ENCODE results near the gene TMEM89.

DNA sequence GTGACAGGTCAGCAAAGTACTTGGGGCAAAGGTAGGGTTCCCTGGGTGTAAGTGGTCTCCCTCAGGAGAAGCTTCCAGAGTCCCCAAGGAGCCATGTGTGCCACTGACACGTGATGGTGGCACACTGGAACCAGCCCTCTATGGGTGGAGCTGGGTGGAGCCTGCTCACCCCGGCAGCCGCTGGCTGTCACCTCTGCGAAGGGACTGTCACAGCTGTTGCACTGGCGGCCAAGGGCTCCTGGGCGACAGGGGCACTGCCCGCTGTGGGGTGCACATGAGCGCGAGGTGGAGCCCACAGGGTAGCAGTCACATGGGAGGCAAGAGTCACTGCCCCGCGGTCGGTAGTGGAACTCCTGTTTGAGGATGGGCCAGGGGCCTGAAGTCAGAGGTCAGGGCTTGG is 29.2 kb upstream of the TMEM89 start:
- TF ChIP-seq, protein P1, sequence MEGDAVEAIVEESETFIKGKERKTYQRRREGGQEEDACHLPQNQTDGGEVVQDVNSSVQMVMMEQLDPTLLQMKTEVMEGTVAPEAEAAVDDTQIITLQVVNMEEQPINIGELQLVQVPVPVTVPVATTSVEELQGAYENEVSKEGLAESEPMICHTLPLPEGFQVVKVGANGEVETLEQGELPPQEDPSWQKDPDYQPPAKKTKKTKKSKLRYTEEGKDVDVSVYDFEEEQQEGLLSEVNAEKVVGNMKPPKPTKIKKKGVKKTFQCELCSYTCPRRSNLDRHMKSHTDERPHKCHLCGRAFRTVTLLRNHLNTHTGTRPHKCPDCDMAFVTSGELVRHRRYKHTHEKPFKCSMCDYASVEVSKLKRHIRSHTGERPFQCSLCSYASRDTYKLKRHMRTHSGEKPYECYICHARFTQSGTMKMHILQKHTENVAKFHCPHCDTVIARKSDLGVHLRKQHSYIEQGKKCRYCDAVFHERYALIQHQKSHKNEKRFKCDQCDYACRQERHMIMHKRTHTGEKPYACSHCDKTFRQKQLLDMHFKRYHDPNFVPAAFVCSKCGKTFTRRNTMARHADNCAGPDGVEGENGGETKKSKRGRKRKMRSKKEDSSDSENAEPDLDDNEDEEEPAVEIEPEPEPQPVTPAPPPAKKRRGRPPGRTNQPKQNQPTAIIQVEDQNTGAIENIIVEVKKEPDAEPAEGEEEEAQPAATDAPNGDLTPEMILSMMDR (IDR thresholded peaks at IDR 0.05) = no peak
- no peak for TF ChIP-seq EZH2phosphoT487 (IDR thresholded peaks at IDR 0.05)
- no peak for TF ChIP-seq EZH2 (IDR thresholded peaks at IDR 0.05)
